Stimulated activated naive CD8-positive, alpha-beta T cell treated with anti-CD3 and anti-CD28 coated beads, Interleukin-15, Interleukin-2, amounts not matched to agents 100 ng/mL and 50 ng/mL, for 24 hours (primary cell): ENCODE data around the gene TMEM30A.

ENCODE experiments used
- H3K27ac Mint-ChIP-seq: one replicate; pipeline ENCODE4 v1.8.0; 2021; ENCODE audit warnings: mild to moderate bottlenecking, mixed read lengths
- H3K27me3 Mint-ChIP-seq: one replicate; pipeline ENCODE4 v1.8.0; 2021; ENCODE audit warnings: mixed read lengths
- H3K36me3 Mint-ChIP-seq: one replicate; pipeline ENCODE4 v1.8.0; 2021; ENCODE audit warnings: low read depth, mixed read lengths
- H3K4me1 Mint-ChIP-seq: one replicate; pipeline ENCODE4 v1.8.0; 2021; ENCODE audit warnings: low read depth, mixed read lengths
- H3K4me3 Mint-ChIP-seq: one replicate; pipeline ENCODE4 v1.8.0; 2021; ENCODE audit warnings: mild to moderate bottlenecking, mixed read lengths
- H3K9me3 Mint-ChIP-seq: one replicate; pipeline ENCODE4 v1.8.0; 2021; ENCODE audit warnings: mixed read lengths

The TMEM30A gene

GRCh38 chr6:75205776-75206575 is 78.6 kb downstream of the TMEM30A start, which contains the start of gene COL12A1:
Gene COL12A1 (minus strand): TSS chr6:75206053. CDS start chr6:75202792, 3,261 bp downstream.
- H3K4me3 Mint-ChIP-seq = peak within 1 kb of the TSS; percentile 66
- H3K27me3 Mint-ChIP-seq = peaks cover 92% of the 10 kb centered on the region
- H3K27ac Mint-ChIP-seq = peak within 1 kb of the TSS; percentile 41
- H3K4me1 Mint-ChIP-seq = peaks cover 56% of the 10 kb centered on the region
- no peaks in the 10 kb centered on the region for H3K9me3 Mint-ChIP-seq
- no peaks in the 10 kb centered on the region for H3K36me3 Mint-ChIP-seq

GRCh38 chr6:75204959-75205775 is 79.4 kb downstream of the TMEM30A start:
- Mint-ChIP-seq H3K36me3 (no peaks in the 10 kb centered on the region), H3K9me3 (no peaks in the 10 kb centered on the region), H3K4me3 (peak overlapping the region; percentile 66), H3K4me1 (peaks cover 56% of the 10 kb centered on the region), H3K27me3 (peaks cover 90% of the 10 kb centered on the region), H3K27ac (peak overlapping the region; percentile 41)

GRCh38 chr6:75204217-75204958 is 80.2 kb downstream of the TMEM30A start:
- H3K36me3 Mint-ChIP-seq = no peaks in the 10 kb centered on the region

GRCh38 chr6:75203721-75204120 is 80.9 kb downstream of the TMEM30A start:
- peaks cover 52% of the 10 kb centered on the region for H3K4me1 Mint-ChIP-seq
- H3K9me3 Mint-ChIP-seq = no peaks in the 10 kb centered on the region
- H3K27ac Mint-ChIP-seq = no peak overlapping the region
- H3K4me3 Mint-ChIP-seq = no peak overlapping the region
- peaks cover 86% of the 10 kb centered on the region for H3K27me3 Mint-ChIP-seq
- H3K36me3 Mint-ChIP-seq = no peaks in the 10 kb centered on the region

More at GRCh38 chr6:75204217-75204958, 80.2 kb downstream of the TMEM30A start:
- Mint-ChIP-seq H3K27me3 (peaks cover 91% of the 10 kb centered on the region), H3K4me1 (peaks cover 56% of the 10 kb centered on the region), H3K9me3 (no peaks in the 10 kb centered on the region), H3K27ac (no peak overlapping the region), H3K4me3 (peak overlapping the region; percentile 59)
